Activated T-helper 17 cell treated with anti-CD3 and anti-CD28 coated beads, Interleukin-2, amount 50 U/mL, for 72 hours (primary cell): ENCODE measurements around the gene C1R. TPM values are rescaled to one million over a fixed set of nuclear protein-coding genes. Genes with fewer than 3 reads are reported as not detected.
"Not testable (repeated sequence)": the region's sequence is repeated elsewhere in the genome, so short reads cannot be mapped to it uniquely, and the experiment has no call there.

Experiments
- ATAC-seq: fragments of 150-1000 bp; cut with Tn5 transposase; replicated peaks from 2 replicates; pipeline ENCODE4 v1.10.0; 2021; ENCODE audit warnings: mild to moderate bottlenecking, moderate library complexity
- H3K27ac Mint-ChIP-seq: one replicate; pipeline ENCODE4 v1.8.0; 2022; ENCODE audit warnings: mixed read lengths
- H3K27me3 Mint-ChIP-seq: one replicate; pipeline ENCODE4 v1.8.0; 2022; ENCODE audit warnings: mixed read lengths
- H3K36me3 Mint-ChIP-seq: one replicate; pipeline ENCODE4 v1.8.0; 2022; ENCODE audit warnings: low read depth, mild to moderate bottlenecking, mixed read lengths
- H3K4me1 Mint-ChIP-seq: one replicate; pipeline ENCODE4 v1.8.0; 2022; ENCODE audit warnings: mixed read lengths
- H3K4me3 Mint-ChIP-seq: one replicate; pipeline ENCODE4 v1.8.0; 2022; ENCODE audit warnings: mild to moderate bottlenecking, mixed read lengths
- H3K9me3 Mint-ChIP-seq: one replicate; pipeline ENCODE4 v1.8.0; 2022; ENCODE audit warnings: mixed read lengths
- total RNA-seq, 2 donors: library from RNA; stranded (reverse); gene quantifications; one replicate each; pipeline ENCODE4 v1.2.3, GENCODE V29; 2022

Gene C1R
- total RNA-seq, 2 donors from 2014 or later, result 3.2 to 3.3 TPM

DNA sequence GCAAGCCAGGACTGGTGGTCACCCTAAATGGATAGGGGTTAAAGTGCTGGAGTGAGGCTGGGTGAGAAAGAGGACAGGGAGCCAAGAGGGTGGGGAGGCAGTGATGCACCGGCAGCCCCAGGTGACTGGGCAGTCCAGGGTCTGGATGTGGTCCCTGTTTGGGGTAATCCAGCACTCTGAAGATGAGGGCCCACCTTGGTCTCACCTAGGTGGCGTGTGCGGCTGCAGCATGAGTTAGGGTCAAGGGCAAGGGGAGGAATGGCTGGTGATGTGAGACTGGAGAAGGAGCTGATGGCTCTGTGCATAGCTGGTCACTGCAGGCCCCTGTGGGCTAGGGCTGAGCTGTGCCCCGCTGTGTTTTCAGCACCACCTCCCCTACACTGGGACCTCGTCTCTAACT lies 18.4 kb upstream of the C1R start:
- Mint-ChIP-seq H3K36me3 (peaks cover 65% of the 10 kb centered on the region), H3K4me1 (peaks cover 17% of the 10 kb centered on the region), H3K4me3 (peak overlapping the region; percentile 97), H3K27me3 (no peaks in the 10 kb centered on the region), H3K9me3 (peaks cover 7% of the 10 kb centered on the region), H3K27ac (no peak overlapping the region)
- ATAC-seq, result no peak

DNA sequence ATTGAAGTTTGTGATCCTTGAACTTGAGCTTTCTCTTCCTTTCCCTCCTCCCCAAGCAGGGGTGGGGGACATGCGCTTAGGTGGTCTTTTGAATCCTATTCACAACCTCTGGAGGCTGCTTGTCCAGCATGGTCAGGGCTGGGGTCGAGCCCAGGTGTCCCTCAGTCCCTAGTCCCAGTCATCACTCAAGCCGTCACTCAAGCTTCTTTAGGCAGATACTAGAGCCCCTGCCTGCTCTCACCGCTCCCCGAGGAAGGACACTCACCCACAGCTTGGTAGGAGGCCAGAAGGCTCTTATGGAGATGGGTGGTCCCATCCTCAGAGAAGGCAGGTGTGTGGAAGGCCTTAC lies 17.3 kb upstream of the C1R start:
- peaks cover 10% of the 10 kb centered on the region for H3K9me3 Mint-ChIP-seq
- H3K4me3 Mint-ChIP-seq, result peak overlapping the region; percentile 97
- peak overlapping the region; percentile 95 for H3K27ac Mint-ChIP-seq
- ATAC-seq, result no peak
- H3K36me3 Mint-ChIP-seq, result peaks cover 59% of the 10 kb centered on the region
- no peaks in the 10 kb centered on the region for H3K27me3 Mint-ChIP-seq
- peaks cover 20% of the 10 kb centered on the region for H3K4me1 Mint-ChIP-seq

DNA sequence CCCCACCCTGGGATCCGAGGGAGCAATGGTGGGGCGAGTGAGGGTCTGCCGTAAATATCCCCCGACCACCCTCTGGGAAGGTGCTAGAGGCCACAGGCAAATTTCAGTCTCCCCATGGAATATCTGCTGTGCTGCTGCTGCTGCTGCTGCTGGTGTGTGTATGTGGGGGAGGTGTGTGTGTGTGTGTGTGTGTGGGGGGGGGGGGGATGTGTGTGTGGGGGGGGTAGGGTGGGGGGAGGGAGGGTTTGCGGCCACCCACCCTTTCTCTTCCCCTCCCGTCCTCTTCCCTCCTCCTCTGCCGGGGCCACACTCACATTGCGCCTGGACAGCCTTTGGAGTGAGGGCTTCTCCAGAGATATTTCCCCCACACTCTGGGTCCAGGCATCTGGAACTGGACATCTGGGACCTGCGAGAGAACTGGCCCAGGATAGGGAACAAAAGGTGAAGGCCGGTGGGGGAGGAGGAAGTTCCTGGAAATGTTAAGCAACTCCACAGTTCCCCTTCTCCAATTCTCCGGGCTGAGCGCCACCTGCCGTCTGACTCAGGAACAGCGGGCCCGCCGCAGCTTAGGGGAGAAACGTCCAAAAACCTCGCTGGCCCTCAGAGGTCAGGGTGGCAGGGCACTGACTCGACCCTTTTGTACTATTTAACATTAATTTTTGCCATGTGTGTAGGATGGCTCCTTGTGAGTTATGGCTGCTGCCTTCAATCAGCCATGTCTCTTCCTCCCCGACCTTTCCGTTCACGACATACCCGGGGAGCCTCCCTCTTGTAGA lies 16.7 kb upstream of the C1R start, which contains the start of gene C1RL:
C1RL (minus strand) TSS at position 419 of the 776 bp plus-strand sequence; CDS start at position 385, 34 bp downstream.
- Mint-ChIP-seq H3K27me3 (no peaks in the 10 kb centered on the region), H3K36me3 (peaks cover 56% of the 10 kb centered on the region), H3K4me3 (peak within 1 kb of the TSS; percentile 97), H3K27ac (peak within 1 kb of the TSS; percentile 95), H3K9me3 (peaks cover 10% of the 10 kb centered on the region), H3K4me1 (peaks cover 20% of the 10 kb centered on the region)
- ATAC-seq, result peak; percentile 42

DNA sequence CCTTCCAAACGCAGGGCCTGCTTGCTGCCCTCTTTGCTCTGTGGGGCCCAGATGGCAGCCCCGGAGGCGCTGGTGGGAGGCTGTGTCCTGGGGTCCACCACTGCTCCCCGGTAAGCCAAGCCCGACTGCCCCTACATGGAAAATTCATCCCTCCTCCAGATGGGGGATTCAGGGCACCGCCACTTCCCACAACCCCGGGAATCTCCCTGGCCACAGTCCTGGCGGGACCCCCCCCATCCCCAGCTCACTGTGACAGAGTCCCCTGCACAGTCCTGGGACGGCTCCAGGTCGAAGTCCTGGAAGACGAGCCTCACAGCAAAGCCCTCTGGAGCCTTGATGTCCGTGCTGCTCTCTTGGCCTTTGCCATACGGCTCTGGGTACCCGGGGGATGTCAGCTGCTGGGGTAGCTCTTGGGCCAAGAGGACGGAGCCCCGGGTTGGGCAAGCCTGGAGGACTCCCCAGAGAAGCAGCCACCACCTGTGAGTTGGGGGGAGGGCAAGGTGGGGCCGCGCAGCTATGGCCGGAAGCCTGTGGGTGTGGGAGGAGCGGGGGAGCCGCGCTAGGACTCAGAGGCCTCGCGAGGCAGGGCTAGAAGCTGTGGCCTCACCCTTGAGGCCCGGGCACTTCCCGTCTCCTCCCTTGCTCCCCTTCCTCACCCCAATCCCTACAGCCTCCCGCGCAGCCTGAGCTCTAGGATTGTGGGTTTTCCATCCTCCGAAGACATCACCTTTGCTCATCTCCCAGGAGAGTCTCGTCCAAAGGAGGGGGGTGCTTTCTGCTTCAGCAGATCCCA lies 16.0 kb upstream of the C1R start:
- H3K9me3 Mint-ChIP-seq, result peaks cover 10% of the 10 kb centered on the region
- peaks cover 54% of the 10 kb centered on the region for H3K36me3 Mint-ChIP-seq
- H3K4me3 Mint-ChIP-seq, result peak overlapping the region; percentile 97
- peak; percentile 96 for ATAC-seq
- peak overlapping the region; percentile 95 for H3K27ac Mint-ChIP-seq
- H3K27me3 Mint-ChIP-seq, result no peaks in the 10 kb centered on the region
- peaks cover 16% of the 10 kb centered on the region for H3K4me1 Mint-ChIP-seq

DNA sequence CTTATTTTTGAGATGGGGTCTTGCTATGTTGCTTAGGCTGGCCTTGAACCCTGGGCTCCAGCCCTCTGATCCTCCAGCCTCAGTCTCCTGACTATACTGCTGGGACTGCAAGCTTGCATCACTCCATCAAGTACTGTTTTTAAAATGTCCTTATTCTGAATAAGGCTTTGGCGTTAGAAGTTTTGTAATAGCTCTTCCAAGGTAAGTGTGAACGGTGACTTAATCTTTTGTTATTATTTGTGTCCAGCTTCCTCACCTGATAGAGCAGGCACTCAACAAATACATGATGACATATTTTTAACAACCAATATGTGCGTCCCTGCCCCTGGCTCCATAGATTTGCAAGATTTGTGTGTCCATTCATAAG lies 15.4 kb upstream of the C1R start:
- Mint-ChIP-seq H3K4me3 (peak overlapping the region; percentile 97), H3K9me3 (peaks cover 10% of the 10 kb centered on the region), H3K4me1 (peaks cover 20% of the 10 kb centered on the region), H3K27me3 (no peaks in the 10 kb centered on the region), H3K27ac (peak overlapping the region; percentile 95), H3K36me3 (peaks cover 57% of the 10 kb centered on the region)
- no peak for ATAC-seq

DNA sequence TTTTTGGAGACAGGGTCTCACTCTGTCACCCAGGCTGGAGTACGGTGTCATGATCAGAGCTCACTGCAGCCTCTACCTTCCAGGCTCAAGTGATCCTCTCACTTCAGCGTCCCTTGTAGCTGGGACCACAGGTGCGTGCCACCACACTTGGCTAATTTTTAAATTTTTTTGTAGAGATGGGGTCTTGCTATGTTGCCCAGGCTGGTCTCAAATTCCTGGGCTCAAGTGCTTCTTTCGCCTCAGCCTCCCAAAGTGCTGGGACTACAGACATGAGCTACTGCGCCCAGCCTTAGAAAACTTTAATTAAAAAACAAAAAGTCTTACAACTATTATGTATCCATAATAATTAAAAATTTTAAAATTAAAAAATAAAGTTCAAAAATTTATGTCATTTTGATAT lies 14.9 kb upstream of the C1R start:
- not testable (repeated sequence) for H3K27me3 Mint-ChIP-seq, ATAC-seq, H3K9me3 Mint-ChIP-seq, H3K27ac Mint-ChIP-seq
- peak overlapping the region; percentile 97 for H3K4me3 Mint-ChIP-seq
- peaks cover 62% of the 10 kb centered on the region for H3K36me3 Mint-ChIP-seq
- peaks cover 23% of the 10 kb centered on the region for H3K4me1 Mint-ChIP-seq

DNA sequence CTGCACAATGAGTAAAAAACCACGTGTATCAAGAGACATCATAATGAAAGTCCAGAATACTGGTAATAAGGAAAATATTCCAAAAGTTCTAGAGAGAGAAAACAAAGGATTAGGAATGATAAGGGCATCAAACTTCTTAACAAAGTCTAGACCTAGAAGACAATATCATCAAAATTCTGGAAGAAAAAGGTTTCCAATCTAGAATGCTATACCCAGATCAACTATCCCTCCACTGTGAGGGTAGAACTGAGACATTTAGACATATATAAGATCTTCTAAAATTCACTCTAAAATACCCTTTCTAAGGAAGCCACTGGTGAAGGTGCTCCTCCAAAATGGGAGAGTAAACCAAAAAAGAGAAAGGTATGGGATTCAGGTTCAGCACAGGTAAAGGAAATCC lies 13.8 kb upstream of the C1R start:
- H3K4me3 Mint-ChIP-seq, result peak overlapping the region; percentile 97
- H3K4me1 Mint-ChIP-seq, result peaks cover 23% of the 10 kb centered on the region
- ATAC-seq, result no peak
- H3K36me3 Mint-ChIP-seq, result peaks cover 65% of the 10 kb centered on the region
- peak overlapping the region; percentile 4 for H3K27ac Mint-ChIP-seq
- H3K27me3 Mint-ChIP-seq, result no peaks in the 10 kb centered on the region
- H3K9me3 Mint-ChIP-seq, result peaks cover 10% of the 10 kb centered on the region

DNA sequence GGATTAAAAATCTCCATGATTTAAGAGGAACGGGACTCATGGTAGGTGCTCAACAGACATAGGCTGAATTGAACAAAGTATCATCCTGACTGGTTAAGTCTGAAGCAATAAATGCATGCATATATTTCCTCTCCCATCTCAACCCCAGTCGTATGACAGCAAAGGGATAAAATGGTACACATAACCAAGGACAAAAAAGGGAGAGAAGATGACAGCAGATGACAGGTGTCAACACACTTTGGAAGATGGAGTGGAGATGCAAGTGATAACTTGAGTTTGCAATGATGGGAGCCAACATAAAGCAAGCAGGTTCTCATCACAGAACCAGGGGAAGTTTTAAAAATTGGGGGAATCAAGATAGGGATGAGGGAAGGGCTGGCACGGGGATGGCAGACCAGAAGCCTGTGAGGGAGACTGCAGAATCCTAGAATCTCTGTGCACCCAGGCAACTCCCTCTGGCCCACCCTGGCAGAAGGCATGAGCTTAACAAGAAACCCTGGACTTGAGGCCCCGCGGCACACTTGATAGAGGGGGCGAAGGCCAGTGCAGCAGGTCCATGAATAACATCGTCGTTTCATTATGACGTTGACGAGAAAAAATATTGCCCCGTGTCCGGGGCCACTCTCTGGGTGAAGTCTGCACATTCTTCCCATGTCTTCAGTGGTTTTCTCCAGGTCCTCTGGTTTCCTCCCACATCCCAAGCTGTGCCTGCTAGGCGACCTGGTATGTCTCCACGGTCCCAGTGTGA lies 11.8 kb upstream of the C1R start:
- peaks cover 19% of the 10 kb centered on the region for H3K4me1 Mint-ChIP-seq
- H3K4me3 Mint-ChIP-seq, result no peak overlapping the region
- H3K27me3 Mint-ChIP-seq, result no peaks in the 10 kb centered on the region
- no peak for ATAC-seq
- no peak overlapping the region for H3K27ac Mint-ChIP-seq
- H3K36me3 Mint-ChIP-seq, result peaks cover 73% of the 10 kb centered on the region
- peaks cover 10% of the 10 kb centered on the region for H3K9me3 Mint-ChIP-seq

DNA sequence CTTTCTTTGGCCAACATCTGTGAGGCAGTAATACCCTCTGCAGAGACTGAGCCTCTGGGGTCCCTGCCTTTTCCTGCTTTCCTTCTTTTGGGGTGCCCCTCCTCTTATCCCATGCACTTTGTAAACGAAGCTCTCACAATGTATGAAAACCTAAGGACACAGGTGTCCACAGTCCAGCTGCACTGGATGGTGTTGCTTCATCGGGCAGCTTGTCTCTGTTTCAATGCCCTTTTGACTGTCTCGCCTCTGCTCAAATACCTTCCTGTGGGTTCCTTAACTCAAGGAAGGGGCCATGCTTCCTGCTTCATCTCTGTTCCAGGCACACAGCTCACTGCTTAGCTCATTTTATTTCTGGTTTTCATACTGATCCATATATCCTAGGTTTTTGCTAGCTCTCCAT lies 10.3 kb upstream of the C1R start:
- no peak overlapping the region for H3K27ac Mint-ChIP-seq
- H3K27me3 Mint-ChIP-seq, result no peaks in the 10 kb centered on the region
- peaks cover 76% of the 10 kb centered on the region for H3K36me3 Mint-ChIP-seq
- ATAC-seq, result no peak
- H3K9me3 Mint-ChIP-seq, result peaks cover 10% of the 10 kb centered on the region
- no peak overlapping the region for H3K4me3 Mint-ChIP-seq
- peaks cover 14% of the 10 kb centered on the region for H3K4me1 Mint-ChIP-seq

DNA sequence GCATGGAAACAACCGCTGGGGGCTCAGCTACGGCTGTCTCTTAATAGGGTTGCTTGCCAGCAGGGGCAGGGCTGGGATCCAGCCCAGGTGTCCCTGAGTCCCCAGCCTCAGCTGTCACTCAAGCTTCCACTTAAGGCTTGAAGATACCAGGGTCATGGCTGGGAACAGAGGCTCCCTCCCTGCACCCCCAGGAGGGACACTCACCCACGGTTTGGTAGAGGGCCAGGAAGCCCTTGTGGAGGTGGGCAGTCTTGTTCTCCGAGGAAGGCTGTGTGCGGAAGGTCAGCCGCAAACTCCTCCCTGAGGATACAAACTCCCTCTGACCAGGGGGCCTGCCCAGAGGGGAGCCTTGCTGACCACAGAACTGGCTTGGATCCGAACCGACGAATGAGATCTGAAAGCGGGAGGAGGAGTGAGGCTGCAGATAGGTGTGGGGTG lies 9.5 kb upstream of the C1R start:
- Mint-ChIP-seq H3K27me3 (no peaks in the 10 kb centered on the region), H3K4me1 (peaks cover 13% of the 10 kb centered on the region), H3K36me3 (peaks cover 71% of the 10 kb centered on the region), H3K27ac (peak overlapping the region; percentile 54), H3K9me3 (peaks cover 10% of the 10 kb centered on the region), H3K4me3 (no peak overlapping the region)
- ATAC-seq, result no peak

DNA sequence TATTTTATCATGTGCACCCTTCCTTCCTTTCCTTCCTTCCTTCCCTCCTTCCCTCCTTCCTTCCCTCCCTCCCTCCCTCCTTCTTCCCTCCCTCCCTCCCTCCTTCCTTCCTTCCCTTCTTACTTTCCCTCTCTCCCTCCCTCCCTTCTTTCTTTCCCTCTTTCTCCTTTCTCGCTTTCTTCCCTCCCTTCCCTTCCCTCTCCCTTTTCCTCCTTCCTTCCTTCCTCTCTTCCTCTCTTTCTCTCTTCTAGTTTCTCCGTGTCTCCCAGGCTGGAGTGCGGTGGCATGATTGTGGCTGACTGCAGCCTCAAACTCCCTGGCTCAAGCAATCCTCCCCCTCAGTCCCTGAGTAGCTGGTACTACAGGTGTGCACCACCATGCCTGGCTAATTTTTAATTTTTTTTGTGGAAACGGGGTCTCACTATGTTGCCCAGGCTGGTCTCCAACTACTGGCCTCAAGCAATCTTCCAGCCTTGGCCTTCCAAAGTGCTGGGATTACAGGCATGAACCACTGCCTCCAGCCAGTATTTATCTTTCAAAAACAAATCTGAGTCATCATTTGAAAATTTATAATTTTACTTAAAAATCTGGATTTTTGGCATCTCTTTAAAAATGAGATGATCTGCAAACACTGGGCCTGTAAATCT lies 8.9 kb upstream of the C1R start:
- peaks cover 13% of the 10 kb centered on the region for H3K4me1 Mint-ChIP-seq
- peak overlapping the region; percentile 54 for H3K27ac Mint-ChIP-seq
- ATAC-seq, result no peak
- peaks cover 8% of the 10 kb centered on the region for H3K9me3 Mint-ChIP-seq
- H3K4me3 Mint-ChIP-seq, result no peak overlapping the region
- H3K27me3 Mint-ChIP-seq, result no peaks in the 10 kb centered on the region
- peaks cover 66% of the 10 kb centered on the region for H3K36me3 Mint-ChIP-seq

DNA sequence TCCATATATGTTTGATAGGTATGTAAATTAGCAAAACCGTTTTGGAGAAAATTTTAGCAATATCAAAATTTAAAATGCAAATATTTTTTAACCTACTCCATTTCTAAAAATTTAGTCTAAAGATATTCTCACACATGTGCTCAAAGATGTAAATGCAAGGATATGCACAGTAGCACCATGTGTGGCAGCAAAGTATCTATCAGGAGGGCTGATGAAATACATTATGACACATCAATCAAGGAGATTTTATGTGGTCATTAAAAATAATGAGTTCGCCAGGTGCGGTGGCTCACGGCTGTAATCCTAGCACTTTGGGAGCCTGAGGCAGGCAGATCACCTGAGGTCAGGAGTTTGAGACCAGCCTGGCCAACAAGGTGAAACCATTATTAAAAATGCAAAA lies 8.0 kb upstream of the C1R start:
- Mint-ChIP-seq H3K4me3 (no peak overlapping the region), H3K27ac (no peak overlapping the region), H3K36me3 (peaks cover 56% of the 10 kb centered on the region), H3K4me1 (peaks cover 8% of the 10 kb centered on the region), H3K27me3 (no peaks in the 10 kb centered on the region), H3K9me3 (no peaks in the 10 kb centered on the region)
- no peak for ATAC-seq

DNA sequence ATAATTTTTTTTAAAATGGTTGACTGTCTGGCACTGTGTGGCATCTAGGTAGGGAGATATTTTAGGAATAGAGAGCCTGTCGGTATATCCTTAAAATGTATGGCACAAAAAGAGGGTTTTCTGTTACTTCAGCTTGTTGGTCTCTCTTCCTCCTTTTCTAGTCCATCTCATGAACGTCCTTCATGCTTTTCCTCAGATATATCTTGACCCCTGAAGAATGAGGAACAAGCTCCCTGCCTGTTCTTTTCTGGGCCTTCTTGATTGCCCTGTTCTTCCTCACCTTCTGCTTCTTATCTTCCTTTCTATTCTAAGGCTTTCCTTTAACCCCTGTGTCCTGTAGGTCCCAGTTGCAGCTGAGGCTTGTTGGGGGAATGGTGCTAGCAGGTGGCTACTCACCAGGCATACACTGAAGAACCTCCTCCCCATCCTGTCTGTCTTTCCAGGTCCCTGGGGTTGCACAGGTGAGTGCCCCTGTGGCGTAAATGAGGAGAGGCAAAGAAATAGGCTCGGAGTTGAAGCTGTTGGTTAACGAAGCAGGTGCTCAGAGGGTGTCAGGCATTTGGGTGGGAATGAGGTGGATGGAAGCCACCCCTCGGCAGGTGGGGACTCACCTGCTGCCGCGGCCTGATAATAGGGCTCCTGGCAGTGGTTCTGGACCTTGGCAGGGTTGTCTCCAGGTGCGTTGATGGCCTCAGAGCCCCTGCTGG lies 7.2 kb upstream of the C1R start:
- Mint-ChIP-seq H3K36me3 (peaks cover 55% of the 10 kb centered on the region), H3K27me3 (no peaks in the 10 kb centered on the region), H3K27ac (peak overlapping the region; percentile 73), H3K4me1 (peaks cover 8% of the 10 kb centered on the region), H3K9me3 (no peaks in the 10 kb centered on the region), H3K4me3 (no peak overlapping the region)
- ATAC-seq, result no peak

DNA sequence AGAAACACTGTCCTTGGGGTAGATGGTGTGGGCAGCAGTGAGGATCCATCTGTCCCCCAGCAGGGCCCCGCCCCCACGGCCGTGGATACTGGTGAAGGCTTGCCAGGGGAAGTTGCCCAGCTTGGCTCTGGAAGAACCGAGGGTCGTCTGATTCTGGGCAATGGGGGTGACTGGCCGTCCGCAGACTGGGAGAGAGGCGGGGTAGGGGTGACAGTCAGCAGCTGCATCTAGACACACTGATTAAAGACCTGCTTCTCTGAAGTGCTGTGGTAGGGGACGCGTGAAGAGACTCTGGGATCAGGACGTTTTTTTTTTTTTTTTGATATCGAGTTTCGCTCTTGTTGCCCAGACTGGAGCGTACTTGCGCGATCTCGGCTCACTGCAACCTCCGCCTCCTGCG lies 4.7 kb upstream of the C1R start:
- no peak overlapping the region for H3K4me3 Mint-ChIP-seq
- H3K36me3 Mint-ChIP-seq, result peaks cover 37% of the 10 kb centered on the region
- H3K9me3 Mint-ChIP-seq, result no peaks in the 10 kb centered on the region
- H3K4me1 Mint-ChIP-seq, result no peaks in the 10 kb centered on the region
- ATAC-seq, result no peak
- no peaks in the 10 kb centered on the region for H3K27me3 Mint-ChIP-seq
- no peak overlapping the region for H3K27ac Mint-ChIP-seq
